Urothelium cell line (cell line): Measurements from ENCODE around the gene OSTN.
"Not testable (repeated sequence)": the region's sequence is repeated elsewhere in the genome, so short reads cannot be mapped to it uniquely, and the experiment has no call there.

Experiments used
- DNase-seq: peaks from one replicate; pipeline ENCODE4 v3.0.0; 2011; ENCODE audit warnings: low spot score, mixed read lengths
- FAIRE-seq: peaks from 2 replicates; lab custom pipeline; 2011; peaks lifted over from hg19 to GRCh38; lab: Jason Lieb, UNC

Gene OSTN

GRCh38 chr3:191234216-191234615 lies 35.2 kb downstream of the OSTN start:
- no peak for DNase-seq
- FAIRE-seq: no peak

DNA sequence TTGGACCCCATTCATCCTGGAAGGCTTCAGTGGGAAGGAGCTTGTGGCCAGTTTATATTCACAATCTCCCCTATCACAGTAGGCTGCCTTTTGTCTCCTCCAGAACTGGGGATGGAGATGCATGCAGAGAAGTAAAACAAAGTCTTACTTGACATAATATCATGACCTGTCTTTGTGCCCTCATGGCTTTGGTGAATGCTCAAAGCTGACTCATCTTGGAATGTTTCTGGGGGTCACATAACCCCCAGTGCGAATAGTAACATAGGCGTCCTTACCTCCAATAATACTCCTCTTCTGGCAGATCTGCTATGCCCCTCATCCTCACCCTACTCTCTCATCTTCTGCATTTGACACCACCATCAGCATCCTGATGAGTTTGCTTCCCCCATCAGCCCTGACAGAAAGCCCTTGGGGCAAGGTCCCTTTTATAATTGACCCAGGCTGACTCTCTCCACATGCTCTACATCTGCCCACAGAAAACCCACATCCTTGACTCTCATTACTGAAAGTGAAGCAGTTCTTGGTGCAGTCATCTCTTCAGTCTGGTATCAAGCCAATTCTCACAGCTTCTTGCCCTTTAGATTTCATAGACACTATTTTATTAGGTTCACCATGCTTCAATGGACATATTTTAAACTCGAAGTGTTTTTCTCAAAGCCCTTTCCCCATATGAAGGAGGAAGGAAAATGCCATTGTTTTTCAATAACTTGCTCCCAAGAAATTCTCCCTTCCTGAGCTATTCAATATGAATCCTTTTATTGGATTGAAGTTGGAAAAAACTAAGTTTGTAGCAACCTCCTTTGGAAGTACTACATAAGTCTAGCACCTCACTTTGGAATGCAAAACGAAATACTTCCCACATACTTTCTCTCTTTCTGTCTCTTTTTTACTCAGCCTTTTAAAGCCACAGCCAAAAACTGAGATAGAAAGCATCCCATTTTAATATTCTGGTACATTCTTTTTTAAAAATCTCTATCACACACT lies 36.6 kb downstream of the OSTN start:
- DNase-seq (no peak), FAIRE-seq (no peak)

DNA sequence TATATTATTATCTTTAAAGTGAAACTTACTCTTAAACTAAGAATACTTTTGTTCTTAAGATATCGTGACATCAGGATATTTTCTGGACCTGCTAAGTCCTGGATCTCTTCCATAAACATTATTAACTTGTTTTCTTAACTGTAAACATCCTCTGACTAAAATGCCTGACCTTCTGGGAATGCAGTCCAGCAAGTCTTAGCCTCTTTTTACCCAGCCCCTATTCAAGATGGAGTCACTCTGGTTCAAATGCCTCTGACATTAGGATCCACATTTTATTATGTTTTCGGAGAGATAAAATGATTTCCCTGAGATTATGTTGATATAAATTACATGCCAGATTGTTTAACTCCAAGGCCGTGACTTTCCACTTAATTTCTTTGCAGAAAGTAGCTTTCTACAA lies 37.6 kb downstream of the OSTN start:
- no peak for FAIRE-seq
- no peak for DNase-seq

- DNase-seq: no peak
- no peak for FAIRE-seq
Observed at GRCh38 chr3:191237047-191237882, 38.2 kb downstream of the OSTN start.

GRCh38 chr3:191238321-191238817 lies 39.3 kb downstream of the OSTN start:
- DNase-seq (no peak), FAIRE-seq (no peak)

DNA sequence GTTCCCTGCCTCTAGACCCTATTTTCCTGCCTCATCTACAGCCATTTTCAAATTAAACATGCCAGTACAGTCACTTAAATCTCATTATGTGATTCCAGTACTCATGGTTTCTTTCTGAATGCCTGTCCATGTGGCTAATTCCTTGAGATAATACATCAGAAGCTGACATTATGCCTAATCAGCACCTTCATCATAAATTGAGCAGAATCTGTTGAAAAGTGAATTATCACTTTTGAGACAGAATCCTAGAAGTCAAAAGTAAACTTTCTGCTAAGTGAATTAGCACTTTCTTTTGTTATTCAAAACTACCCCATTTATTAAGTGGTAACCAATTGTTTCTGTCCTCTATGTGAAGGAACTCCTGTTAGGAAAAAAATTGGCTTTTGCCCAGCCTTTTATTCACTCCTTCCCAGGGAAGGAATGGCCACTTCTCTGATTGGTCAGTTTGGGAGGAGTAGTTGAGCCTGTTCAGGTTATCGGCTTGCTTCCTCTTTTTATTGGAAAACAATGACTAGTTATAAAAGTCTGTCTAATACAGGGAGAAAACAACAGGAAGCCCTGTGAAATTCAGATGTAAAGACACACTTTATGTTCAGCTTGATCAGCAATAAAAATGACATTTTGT lies 40.5 kb downstream of the OSTN start:
- no peak for DNase-seq
- no peak for FAIRE-seq

DNA sequence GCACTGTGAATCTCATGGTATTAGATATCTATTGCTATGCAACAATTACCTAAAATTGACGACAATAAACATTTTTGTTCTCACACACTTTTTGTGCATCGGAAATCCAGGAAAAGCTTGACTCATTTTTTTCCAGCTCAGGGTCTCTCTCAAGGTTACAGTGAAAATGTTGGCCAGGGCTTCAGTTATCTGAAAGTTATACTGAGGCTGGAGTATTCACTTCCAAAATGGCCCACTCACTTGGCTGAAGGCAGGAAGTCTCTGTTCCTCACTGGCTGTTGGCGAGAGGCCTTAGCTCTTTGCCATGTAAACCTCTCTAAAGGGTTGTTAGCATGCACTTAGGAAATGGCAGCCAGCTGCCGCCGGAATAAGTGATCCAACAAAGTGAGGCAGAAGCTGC lies 41.4 kb downstream of the OSTN start:
- no peak for FAIRE-seq
- no peak for DNase-seq

GRCh38 chr3:191244242-191244867 lies 45.3 kb downstream of the OSTN start:
- DNase-seq: no peak
- no peak for FAIRE-seq

- not testable (repeated sequence) for DNase-seq, FAIRE-seq
Observed at GRCh38 chr3:191246034-191246433, 47.0 kb downstream of the OSTN start.

DNA sequence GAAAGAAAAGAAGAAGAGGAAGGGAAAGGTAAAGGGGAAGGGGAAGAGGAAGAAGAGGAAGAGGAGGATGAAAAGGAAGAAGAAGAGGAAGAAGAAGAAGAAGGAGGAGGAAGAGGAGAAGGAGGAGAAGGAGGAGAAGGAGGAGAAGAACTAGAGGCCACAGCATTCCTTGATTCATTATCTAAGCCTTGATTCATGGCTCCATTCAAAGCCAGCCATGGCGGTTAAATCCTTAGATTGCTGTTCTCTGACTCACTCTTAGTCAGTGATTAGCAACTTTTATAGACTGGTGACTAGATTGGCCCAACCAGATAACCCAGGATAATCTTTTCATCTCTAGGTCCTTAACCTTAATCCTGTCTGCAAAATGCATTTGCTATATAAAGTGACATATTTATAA lies 47.6 kb downstream of the OSTN start:
- no peak for FAIRE-seq
- DNase-seq: peak; percentile 40

DNA sequence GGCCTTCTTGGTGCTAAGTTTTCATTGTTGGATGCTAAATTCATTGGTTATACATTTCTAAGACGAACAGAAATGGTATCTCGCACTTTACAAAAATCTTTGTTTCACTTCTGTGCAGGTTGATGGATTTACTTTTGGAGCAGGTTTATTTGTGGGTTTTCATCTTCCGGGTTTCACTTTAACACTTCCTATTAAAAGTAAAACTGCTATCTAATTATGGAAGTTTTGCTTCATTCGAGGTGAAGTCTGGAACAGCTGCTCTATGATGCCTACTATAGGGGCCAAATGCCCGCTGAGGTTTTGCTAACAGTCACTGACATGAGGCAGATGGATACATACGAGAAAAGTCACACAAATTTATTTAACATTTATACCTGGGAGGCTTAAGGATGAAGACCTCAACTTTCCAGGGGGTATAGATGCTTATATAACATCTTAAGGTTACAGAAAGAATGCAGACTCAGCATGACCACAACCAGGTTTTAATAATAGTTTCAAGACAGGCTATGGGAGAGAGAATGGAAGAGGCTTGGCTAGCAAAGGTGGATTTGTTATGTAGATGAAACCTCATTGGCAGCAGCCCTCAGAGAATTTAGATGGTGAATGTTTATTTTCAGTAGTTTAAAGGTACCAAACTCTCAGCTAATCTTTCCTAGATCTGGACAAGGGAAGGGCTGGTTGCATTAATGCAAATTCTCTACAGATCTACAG lies 54.2 kb downstream of the OSTN start:
- no peak for DNase-seq
- FAIRE-seq: no peak

- FAIRE-seq (no peak), DNase-seq (no peak)
Observed at GRCh38 chr3:191254098-191254873, 55.2 kb downstream of the OSTN start.

DNA sequence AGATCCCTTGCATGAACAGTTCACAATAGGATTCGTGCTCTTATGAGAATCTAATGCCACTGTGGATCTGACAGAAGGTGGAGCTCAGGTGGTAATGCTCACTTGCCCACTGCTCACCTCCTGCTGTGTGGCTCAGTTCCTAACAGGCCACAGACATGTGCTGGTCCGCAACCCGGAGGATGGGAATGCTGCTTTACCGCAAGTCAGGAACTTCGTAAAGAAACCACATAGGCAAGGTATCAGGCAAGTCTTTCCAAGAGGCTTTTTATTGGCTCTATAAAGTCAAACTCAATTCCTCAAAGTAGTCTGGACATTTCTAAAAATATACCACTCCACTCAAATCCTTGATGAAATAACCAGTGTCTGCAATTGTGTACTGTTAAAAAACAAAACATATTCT lies 56.1 kb downstream of the OSTN start:
- no peak for FAIRE-seq
- DNase-seq: no peak

DNA sequence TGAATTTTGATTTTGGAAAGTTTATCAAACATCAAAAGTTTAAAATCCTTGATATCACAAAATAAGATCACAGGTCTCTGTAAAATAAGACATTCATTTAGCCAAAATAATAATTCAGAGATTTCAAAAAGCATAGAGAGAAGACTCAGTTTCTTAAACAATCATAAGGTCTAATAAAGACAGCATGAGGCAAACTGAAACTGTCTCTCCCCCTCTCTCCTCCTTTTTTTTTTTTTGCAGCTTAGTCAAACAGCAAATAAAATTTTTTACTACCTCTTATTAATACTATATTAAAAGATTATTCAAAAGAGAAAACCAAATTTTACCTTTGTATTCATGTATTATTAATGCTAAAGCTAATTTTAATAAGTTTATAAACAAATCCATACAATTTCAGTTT lies 57.4 kb downstream of the OSTN start:
- no peak for FAIRE-seq
- DNase-seq: no peak

DNA sequence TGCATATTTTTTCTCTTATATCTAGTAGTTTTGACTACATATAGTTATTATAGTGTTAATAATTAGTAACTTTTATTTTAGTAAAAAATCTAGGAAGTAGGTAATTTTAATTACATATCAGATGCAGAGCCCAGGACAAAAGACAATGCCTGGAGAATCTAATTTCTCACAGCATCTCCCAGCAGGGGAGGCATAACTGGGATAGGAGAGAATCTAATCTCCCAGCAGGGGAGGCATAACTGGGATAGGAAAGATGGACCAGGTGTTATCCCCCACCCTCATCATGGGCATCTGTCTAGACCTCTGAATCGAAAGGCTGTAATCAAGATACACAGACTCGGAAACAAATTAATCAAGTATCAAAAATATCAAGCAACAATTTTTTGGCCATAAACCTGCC lies 58.2 kb downstream of the OSTN start:
- DNase-seq (no peak), FAIRE-seq (no peak)

DNA sequence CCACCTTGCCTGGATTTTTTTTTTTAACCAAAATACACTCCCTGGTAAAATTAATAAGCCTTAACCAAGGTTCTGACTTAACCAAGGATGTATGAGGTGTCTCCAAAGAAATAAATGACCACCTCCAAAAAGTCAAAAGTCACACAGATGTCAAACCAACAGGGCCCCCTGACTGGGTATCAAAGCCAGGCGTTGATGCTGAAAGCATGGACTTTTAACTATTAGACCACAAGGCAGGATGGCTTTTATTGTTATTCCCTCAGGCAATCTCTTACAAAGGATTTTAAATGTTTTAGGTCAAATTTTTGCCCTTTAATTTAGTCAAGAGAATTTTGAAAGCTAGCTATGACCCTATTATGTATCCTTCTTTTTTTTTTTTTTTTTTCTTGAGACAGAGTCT lies 60.4 kb downstream of the OSTN start:
- no peak for FAIRE-seq
- no peak for DNase-seq

DNA sequence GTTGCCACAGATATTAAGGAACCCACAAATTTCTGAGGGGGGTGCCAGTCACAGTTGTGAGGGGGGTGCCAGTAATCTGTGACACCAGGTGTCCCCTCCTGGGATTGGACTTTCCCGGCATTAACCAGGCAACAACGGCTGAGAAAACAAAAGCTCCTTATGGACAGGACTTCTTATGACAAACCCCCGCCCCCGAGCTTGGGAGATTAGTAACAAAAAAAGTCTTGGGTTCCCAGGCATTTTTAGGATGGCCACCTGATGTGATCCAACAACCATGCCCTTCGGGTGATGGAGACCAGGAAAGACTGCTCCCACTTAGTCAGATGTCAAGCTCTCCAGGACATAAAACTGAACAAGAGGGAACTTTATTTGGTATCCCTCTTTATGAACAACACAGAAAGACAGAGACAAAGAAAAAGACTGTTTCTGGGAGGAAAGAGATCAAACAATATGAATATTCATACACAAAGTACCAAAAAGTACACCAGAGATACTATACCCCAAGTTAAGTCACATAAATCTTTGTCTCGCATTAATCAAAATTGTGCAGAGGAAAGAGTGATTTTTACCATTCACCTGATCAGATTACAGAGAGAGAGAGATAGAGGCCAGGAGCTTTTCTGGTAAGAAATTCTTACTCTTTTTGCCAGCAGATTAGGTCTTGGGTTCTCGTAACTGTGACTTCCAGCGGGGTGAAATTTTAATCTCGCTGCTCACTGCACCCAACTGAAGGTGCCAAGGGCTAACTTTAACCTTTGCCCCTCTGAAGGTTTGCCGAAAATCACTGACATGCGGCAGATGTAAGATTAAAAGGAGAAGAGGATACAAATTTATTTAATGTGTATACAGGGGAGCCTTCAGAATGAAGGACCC lies 61.6 kb downstream of the OSTN start:
- DNase-seq: no peak
- FAIRE-seq: no peak

- FAIRE-seq: no peak
- no peak for DNase-seq
Observed at GRCh38 chr3:191261304-191261638, 62.2 kb downstream of the OSTN start.
